Measurements from ENCODE around the gene AARS2.
"Not testable (repeated sequence)": the region's sequence is repeated elsewhere in the genome, so short reads cannot be mapped to it uniquely, and the experiment has no call there.

Gene AARS2

DNA sequence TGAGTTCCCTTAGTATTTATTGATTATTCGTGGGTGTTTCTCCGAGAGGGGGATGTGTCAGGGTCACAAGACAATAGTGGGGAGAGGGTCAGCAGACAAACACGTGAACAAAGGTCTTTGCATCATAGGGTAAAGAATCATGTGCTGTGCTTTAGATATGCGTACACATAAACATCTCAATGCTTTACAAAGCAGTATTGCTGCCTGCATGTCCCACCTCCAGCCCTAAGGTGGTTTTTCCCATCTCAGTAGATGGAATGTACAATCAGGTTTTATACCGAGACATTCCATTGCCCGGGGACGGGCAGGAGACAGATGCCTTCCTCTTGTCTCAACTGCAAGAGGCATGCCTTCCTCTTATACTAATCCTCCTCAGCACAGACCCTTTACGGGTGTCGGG is 15.1 kb upstream of the AARS2 start:
- not testable (repeated sequence) for DNase-seq

DNA sequence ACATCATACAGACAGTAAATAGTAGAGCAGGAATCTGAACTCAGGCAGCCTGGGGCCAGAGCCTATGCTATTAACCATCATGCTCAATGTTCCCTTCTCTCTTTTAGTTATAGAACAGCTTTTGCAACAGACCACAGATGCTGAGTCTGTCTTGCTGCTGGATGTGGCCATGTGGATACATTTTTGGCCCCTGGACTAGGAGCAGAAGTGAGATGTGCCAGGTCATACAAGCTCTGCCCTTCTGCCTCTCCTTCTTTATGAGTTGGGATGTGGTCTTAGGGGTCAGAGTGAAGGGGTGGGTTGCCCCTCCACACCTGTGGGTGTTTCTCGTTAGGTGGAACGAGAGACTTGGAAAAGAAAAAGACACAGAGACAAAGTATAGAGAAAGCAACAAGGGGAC is 14.6 kb upstream of the AARS2 start:
- DNase-seq = no peak

DNA sequence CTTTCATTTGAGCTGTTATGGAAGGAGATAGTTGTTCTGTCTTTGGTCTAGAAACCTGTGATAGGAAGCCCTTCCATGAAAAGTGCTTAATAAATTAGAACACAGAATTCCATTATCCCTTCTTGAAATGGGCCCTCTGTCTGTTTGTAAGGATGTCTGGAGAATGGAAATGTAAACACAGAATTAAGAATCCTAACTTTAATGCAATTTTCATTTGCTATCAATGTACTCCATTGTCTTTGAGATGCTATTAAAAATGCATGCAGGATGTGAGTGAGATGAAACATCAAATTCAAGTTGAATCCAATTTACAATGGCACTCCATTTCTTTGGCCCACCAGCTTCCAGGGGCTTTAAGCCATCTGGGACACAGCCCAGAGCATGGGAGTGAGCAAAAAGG is 13.9 kb upstream of the AARS2 start:
- no peak for DNase-seq

DNA sequence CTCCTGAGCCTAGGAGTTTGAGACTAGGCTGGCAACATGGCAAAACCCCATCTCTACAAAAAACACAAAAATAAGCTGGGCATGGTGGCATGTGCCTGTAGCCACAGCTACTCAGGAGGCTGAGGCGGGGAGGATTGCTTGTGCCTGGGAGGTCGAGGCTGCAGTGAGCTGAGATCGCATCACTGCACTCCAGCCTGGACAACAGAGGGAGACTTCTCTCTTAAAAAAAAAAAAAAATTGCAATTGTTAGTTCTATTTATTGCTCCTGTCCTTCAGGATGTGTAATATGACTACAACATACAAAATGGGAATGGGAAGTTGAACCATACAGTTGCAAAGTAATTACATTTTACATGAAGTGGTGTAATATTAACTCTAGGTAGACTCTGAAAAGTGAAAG is 8.1 kb upstream of the AARS2 start:
- no peak for DNase-seq

DNA sequence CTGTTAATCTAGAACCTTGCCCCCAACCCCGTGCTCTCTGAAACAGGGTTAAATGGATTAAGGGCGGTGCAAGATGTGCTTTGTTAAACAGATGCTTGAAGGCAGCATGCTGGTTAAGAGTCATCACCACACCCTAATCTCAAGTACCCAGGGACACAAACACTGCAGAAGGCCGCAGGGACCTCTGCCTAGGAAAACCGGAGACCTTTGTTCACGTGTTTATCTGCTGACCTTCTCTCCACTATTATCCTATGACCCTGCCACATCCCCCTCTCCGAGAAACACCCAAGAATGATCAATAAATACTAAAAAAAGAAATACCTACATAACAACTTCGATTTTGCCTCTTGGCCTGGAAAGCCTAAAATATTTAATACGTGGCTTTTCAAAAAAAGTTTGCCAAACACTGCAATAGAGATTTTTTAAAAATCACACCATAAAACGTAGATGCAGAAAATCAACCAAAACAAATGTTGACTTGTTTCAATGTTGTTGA is 4.0 kb upstream of the AARS2 start:
- DNase-seq = not testable (repeated sequence)

DNA sequence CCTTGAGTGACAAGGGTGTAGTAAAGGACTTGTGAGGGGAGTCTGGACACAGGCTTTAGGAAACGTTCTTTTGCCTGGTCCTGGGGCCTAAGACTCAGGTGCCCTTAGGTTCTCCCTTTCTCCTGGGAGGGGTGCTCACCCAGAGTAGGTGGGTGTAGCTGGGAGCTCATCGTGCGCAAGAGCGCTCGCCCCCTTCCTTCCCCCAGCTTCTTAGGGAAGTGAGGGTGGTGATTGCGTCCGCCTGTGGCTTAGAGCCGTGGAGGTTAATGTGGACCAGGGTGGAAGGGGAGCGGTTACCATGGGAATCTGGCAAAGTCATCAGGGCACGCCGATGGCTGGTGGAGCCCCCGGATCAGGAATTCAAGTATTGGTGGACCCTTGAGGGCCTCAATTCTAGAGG is 3.3 kb upstream of the AARS2 start:
- DNase-seq = no peak

DNA sequence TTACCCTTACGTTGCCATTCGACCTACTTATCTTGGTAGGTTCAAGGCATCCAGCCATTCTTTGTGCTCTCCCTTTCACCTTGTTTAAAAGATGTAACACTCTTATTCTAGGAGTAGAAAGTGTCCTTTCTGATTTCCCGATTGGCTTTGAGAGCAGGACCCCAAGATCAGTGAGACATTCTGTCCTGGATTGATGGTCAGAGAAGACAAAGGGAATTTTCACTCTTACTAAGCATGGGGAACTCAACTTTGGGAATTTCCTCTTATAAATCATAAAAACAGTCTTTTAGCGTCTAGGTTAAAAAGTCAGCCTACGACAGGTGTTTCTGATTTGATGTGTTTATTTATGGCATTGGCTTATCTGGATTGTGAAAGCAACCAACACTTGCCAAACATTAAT is 2.8 kb upstream of the AARS2 start:
- DNase-seq = no peak

DNA sequence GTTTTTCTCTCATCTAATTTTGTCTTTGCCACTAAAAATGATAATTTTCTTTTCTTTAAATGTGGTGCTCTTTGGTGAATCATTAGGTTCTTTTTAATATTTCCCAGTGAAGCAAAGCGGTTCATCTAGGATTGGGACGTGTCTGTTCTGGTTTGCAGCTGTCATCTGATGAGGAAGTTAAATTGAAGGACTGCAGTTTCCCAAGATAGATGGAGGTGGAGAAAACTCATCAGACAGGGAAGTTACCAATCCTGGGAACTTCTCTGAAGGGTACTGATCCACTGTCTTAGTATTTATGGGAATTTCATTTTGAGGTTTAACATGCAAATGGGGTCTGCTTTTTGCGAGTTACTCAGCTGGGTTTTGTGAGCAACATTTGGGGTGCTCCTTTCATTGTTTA is 2.4 kb upstream of the AARS2 start:
- no peak for DNase-seq

DNA sequence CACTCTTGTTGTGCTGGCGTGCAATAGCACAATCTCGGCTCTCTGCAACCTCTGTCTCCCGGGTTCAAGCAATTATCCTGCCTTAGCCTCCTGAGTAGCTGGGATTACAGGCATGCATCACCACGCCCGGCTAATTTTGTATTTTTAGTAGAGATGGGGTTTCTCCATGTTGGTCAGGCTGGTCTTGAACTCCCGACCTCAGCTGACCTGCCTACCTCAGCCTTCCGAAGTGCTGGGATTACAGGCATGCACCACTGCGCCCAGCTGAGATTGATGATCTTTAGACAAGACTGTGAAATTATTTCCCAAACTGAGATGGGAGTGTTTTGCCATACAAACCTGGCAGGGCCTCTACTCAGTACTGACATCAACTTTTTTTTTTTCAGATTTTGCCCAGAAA is 1.5 kb upstream of the AARS2 start:
- DNase-seq = not testable (repeated sequence)

DNA sequence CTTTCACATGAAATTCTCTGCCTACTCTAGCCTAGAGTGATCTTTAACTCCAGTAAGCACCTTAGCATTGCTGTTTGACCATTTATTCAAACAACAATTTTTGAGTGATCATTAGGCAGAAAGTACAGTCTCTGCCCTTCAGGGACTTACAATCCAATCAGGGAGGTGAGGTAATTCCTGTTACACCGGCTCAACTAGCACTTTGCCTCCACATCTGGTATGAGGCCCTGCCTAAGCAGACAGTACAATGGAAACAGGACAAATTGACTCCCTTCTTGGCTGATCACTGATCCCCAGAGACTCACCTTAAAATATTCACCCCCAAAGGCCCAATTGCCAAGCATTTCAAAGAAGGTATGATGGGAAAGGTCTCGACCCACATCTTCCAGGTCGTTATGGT is 1.4 kb downstream of the AARS2 start:
- no peak for DNase-seq

DNA sequence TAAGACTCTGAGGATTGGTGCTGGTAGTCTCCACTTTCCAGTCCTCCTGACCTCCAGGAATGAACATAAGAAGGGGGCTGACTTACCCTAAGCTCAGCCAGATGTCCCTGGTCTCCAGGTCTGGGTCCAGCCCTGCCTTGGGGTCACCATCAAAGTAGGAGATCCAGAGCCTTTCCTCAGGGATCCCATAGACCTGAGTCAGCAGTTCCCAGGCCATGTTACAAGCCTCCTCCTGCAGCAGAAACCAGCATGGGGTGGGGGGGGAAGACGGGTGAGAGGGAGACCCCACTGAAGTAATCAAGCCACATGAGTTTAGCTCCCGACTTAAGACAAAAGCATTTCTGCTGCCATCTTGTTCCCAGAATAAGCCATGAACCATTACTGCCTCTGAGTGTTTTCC is 1.8 kb downstream of the AARS2 start:
- DNase-seq = no peak

DNA sequence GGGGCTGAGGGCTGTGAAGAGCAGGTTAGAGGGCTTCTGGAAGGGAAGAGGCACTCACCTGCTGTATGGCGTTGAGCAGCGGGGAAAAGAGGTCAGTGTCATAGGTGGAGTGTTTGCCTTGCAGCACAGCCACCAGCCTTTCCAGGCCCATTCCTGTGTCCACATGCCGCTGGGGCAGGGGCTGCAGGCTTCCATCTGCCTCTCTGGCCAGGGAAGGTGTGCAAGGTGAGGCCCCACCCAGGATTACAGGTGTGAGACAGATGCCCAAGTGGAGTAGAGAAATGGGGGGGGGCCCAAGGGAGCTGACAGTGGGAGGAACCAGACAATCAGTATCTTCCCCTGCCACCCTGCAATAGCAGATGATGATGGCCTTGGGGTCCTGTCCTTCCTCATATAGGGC is 2.9 kb downstream of the AARS2 start:
- no peak for DNase-seq

DNA sequence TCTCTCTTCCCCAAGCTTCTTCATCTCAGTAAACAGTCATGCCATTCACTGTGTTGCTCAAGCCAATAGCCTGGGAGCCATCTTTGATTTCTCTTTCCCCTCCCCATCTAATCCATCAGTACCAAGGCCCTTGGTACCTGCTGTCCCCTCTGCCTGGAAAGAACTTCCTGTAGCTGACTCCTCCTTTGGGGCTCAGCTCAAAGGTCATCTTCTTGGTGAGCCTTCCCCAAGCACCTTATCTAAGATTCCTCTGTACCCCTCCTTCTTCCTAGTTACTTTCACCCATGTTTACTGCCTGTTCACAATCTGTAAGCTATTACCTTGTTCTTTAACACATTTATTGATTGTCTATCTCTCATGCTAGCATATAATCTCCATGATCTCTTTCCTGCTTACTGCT is 3.5 kb downstream of the AARS2 start:
- no peak for DNase-seq

DNA sequence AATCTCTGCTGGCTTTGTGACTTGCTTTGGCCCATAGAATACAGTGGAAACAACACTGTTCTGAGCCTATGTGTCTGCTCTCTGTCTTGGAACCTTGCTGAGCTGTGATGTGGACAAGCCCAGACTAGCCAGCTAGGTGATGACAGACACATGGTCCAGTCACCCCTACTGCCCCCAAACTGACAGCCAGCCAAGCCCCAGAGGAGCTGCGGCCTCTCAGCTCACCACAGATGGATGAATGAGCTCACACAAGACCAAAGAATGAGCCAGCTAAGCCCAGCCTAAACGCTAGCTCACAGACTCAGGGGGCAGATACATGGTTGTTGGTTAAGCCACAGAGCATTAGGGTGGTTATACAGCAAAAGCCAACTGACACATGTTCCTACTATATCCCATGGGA is 4.1 kb downstream of the AARS2 start:
- DNase-seq = no peak

DNA sequence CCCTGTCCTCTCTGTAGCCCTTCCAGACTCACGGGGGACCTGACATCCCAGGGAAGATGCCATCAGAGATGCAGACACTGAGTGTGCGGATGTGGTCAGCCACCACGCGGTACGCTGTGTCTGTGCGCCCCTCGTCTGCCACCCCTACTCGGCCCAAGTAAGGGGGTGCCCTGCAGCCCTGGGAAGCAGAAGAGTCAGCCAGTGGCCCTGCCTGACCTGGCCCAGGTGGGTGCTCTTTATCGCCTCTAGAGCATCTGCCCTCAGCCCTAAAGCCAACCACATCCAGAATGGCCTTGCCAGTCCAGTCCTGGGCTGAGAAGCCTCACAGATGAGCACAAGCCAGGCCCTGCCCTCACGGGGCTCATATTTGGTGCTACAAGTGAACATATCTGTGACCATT is 5.9 kb downstream of the AARS2 start:
- DNase-seq = no peak

DNA sequence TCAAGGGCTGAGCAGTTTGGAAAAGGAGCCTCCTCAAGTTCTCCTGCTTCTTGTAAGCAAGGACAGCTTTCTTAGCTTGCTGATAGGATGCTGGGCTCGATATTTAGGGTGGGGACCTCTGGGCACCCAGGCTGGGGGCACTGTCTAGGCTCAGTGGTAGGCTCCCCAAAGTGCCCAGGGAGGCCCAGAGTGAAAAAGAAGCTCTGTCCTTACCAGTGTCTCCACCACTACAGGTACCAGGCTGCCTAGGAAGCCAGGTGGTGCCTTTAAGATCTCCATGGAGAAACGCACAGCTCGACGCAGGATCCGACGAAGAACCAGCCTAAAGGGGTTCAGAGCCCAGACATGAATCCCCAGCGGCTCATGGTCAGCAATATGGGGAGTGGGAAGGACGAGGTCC is 6.4 kb downstream of the AARS2 start:
- DNase-seq = no peak

DNA sequence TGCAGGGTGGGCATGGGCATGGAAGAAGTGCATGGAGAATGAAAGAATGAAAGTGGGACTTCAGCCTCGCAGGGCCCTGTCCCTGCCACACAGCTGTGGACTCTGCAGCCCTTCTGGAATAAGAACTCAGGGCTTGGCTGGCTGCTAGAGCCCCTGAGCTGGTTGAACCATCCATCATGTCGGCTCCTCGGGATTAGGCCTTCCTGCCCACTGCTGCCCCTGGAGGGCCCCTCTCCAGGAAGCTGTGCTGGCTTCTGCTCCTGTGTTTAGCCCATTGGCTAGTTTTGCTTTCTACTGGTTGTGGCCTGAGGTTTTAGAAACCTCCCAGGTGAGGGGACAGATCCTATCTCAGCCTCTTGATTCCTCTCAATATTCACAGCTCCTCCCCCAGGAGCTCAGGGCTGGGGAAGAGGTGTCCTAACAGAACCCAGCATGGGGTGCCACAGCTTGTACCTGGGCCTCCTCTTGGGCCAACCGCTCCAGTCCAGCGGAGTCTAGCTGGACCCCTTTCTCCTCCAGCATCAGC is 7.9 kb downstream of the AARS2 start:
- DNase-seq = no peak

DNA sequence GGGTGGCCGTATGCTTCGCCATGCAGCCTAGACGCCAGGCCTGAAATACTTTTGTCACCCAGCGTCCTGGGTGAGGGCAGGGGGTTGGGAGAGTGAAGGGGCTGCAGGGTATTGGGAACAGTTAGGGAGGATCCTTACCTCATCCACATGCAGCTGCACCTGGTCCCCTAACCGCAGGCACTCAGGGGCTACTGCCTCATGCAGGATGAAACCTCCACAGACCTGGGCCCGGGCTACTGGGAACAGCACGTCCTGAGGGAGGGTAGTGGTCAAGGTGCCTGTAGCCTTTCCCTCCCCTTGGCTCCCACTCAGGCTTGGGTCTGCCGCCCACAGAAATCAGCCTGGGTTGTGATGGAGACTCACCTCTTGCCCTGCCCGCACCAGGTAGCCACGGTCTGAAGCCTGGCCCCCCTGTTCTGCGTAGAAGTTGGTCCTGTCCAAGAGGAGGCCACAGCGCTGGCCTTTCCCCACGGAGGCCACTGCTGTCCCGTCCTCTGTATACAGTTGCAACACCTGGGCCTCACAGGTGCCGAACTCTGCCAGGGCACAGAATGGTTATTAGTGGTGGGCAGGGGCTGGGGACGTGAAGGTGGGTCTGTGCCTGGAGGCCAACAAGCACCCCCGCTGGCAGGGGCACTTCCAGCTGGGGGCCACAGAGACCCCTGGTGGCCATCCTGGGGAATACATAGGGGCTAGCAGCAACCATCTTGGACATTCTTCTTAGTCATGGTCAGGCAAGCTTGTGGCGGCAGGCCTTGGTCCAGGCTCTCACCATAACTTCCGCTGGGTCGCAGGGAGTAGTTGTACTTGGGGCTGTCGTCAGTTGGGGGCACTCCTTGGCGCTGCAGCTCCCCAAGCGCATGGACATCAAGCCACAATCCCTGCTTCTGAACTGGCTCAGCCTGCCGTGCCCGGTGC is 8.6 kb downstream of the AARS2 start:
- peak; percentile 16 for DNase-seq

DNA sequence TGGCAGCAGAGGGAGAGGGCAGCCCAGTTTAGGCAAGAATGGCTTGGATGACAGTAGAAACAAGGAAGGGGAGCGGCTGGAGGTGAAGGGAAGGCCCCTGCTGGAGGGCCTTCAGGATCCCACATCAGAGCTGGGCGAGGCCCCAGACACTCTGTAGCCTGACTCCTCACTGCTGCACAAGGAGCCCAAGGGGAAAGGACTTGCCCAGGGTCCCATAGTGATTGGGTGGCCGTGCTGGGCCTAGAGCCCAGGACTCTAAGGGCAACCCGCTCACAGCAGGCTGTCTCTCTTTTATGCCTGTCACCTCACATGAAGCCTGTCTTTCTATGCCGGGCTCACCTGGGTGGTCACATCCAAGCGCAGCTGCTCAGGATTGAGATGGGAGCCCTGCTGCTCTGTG is 9.3 kb downstream of the AARS2 start:
- no peak for DNase-seq

DNA sequence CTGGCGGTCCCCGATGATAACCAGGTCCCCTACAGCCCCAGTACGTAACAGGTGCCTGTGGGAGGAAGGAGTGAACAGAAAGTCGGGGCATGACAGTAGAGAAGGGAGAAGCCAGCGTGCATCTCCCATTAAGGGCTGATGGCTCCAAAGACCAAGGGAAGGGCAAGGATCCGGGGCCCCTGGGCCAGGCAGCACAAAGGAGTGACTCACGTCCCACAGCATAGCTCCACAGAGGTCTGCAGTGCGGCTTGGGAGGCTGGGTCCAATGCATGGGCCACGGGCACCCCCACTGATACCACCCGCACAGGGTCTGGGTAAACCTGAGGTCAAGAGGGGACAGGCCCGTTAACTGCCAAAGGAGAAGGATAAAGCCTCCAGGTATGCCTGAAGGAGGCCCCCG is 10.3 kb downstream of the AARS2 start:
- no peak for DNase-seq

DNA sequence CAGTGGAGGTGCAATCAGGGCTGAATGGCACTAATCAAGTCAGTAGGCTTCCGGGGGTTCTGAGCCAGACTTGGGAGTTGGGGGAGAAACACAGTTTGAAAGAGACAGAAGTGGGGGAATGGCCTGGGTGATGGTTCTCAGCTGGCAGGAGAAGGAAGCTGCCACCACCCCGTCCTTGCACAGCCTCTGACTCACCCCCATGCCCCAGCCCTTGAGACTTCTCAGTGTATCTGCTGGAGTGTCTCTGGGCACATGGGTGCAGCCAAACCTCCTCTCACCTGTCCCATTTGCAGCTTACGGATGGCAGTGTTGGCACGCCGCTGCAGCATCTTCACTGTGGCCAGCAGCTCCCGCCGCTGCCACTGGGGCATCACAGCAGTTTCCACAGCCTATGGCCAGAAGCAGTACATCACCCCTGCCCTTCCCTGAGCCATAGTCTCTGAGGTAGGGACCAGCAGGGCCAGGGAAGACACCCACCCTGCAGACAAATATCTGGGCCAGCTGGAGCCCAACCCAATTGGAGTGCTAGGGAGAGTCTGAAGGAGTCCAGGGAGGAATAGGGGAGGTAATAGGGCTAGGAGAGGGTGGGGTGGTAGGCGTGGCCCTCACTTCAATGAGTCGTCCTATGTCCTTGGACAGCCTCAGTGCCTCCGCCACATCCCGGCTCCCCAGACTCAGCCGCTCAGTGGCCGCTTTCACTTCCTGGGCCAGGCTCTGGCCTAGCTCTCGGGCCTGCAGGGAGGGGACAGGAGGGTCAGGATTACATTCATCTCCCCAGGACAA is 11.2 kb downstream of the AARS2 start:
- DNase-seq = no peak

DNA sequence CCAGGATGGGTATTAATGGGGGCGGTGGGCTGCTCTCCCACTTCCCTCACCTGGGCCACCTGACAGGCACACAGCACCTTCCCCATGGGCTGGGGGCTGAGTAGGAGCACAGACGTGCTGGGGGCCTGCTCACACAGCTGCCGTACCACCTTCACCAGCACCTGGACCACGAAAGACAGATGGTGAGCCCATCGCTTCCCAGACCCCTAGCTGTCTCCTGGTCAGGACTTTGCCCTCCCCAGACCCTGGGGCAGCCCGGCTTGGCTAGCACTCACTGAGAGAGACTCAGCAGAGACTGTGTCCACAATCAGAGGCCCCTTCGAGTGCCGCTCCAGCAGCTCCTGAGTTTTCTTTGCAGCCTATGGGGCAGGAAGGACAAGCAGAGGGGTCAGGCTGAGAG is 12.0 kb downstream of the AARS2 start:
- no peak for DNase-seq

DNA sequence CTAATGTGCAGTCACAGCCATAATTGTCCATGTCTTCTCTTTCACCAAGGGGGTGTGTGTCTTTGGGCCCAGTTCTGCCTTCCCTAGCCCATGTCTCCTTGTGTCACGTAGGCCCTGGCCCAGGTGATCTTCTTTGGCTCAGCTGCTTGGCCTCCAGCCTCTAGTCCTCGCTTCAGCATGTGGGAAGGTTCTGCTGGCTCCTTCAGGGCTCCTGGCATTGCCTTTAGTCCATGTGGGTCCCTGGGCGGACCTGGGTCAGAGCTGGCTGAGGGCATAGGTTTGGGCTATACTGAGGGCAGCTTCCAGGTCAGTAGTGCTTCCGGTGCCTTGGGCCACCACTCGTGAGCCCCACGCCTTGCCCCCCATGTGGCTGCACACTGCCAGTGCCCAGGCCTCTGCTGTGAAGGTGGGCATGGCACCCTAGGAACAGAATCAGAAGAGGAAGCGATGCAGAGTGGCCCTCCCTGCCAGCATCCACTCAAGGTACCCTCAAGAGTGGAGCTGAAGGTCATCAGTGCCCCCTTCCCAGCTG is 12.8 kb downstream of the AARS2 start:
- DNase-seq = no peak

DNA sequence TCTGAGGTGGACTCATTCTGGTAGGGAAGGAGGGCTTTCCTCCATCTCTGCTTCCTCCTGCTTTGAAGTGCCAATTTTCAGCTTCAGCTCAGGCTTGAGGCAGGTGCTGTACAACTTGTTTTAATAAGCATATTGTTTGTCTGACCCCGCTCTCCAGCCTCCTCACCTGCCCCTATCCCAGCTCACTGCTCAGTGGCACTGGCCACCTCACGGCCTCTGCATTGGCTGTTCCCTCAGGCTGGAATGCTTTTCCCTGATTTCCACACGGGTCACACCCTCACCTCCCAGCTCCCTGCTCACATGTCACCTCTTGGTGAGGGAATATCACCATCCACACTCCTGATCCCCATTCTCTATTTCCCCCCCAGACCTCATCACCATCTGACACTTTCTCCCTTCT is 14.3 kb downstream of the AARS2 start:
- no peak for DNase-seq
